Esophagus muscularis mucosa (tissue), 4 donors: ENCODE results near the gene PSD4. TPM values are rescaled to one million over a fixed set of nuclear protein-coding genes. Genes with fewer than 3 reads are reported as not detected.

Experiments used
- DNase-seq: peaks from one replicate; pipeline ENCODE4 v3.0.0-alpha.2; 2017; ENCODE audit errors: extremely low spot score
- H3K27ac ChIP-seq, 4 donors: fragments of 200-600 bp; sonication (generic); replicated peaks in 1 of 4; 1 replicate in 3 of 4; 2 replicates in 1 of 4; pipeline ENCODE4 v1.5.1; 2016 to 2019; ENCODE audit warnings: mild to moderate bottlenecking in 1 of 4
- H3K27me3 ChIP-seq, 4 donors: fragments of 200-600 bp; sonication (generic); one replicate each; pipeline versions ENCODE4 v1.5.1 to v1.6.0; 2016 to 2019
- H3K36me3 ChIP-seq, 4 donors: fragments of 200-600 bp; sonication (generic); one replicate each; pipeline ENCODE4 v1.5.1; 2016 to 2019
- H3K4me1 ChIP-seq, 4 donors: fragments of 200-600 bp; sonication (generic); one replicate each; pipeline ENCODE4 v1.5.1; 2016 to 2019
- H3K4me3 ChIP-seq, 4 donors: fragments of 200-600 bp; sonication (generic); 1 replicate in 2 of 4; 2 replicates in 2 of 4; pipeline ENCODE4 v1.5.1; 2016 to 2019; ENCODE audit warnings: mild to moderate bottlenecking in 4 of 4, moderate library complexity in 1 of 4
- H3K9me3 ChIP-seq, 4 donors: fragments of 200-600 bp; sonication (generic); 1 replicate in 3 of 4; 2 replicates in 1 of 4; pipeline ENCODE4 v1.5.1; 2016 to 2019
- CTCF ChIP-seq, 3 experiments: fragments of 200-600 bp in 2 of 3; fragments of 450-650 bp in 1 of 3; sonication (generic) in 2 of 3; IDR thresholded peaks; one replicate each; pipeline ENCODE4 v1.5.1; 2017 to 2019; ENCODE audit warnings: antibody characterized with exemption in 3 of 3, mild to moderate bottlenecking in 2 of 3, moderate library complexity in 1 of 3
- EP300 ChIP-seq: sonication (generic); formaldehyde crosslinking; IDR thresholded peaks from one replicate; pipeline ENCODE4 v1.6.1; 2017; ENCODE audit warnings: antibody characterized with exemption
- POLR2A ChIP-seq: fragments of 450-650 bp; IDR thresholded peaks from one replicate; pipeline ENCODE4 v1.6.1; 2017; ENCODE audit warnings: antibody characterized with exemption, moderate library complexity, mild to moderate bottlenecking, low read depth
- POLR2AphosphoS5 ChIP-seq, 2 donors: sonication (generic); formaldehyde crosslinking; IDR thresholded peaks; one replicate each; pipeline ENCODE4 v1.6.1; 2017; ENCODE audit warnings: antibody characterized with exemption in 2 of 2
- WGBS: methylation state at CpG from one replicate; pipeline ENCODE4 v1.1.5; 2018; 5-methylcytosine and 5-hydroxymethylcytosine counted together
- intact Hi-C: fragments of 100-400 bp; cut with DNase I; formaldehyde crosslinking; loops from one replicate; pipeline ENCODE4 v1.15.1; 2023
- total RNA-seq, 4 donors: library from RNA; depleted of rRNA; stranded (reverse); fragments of >200 nt; gene quantifications; one replicate each; pipeline versions ENCODE4 v1.1.0 to v1.2.1, GENCODE V29; 2016

The PSD4 gene
- total RNA-seq, 4 donors from 2014 or later: 3.1 to 4.6 (median 3.6) TPM

GRCh38 chr2:113133704-113134598 is 39.8 kb upstream of the PSD4 start:
- 81% methylated on average over 7 of the region's 7 CpGs for WGBS

GRCh38 chr2:113134717-113135116 is 39.1 kb upstream of the PSD4 start:
- no peaks in the 10 kb centered on the region for H3K36me3 ChIP-seq
- intact Hi-C loops: loop anchor here (5.0 kb wide), 1 partner anchor 238 kb away; no protein-coding TSS in a partner anchor
- no peak for DNase-seq
- no peaks in the 10 kb centered on the region for H3K9me3 ChIP-seq
- TF ChIP-seq POLR2AphosphoS5 (IDR thresholded peaks at IDR 0.05) (no peak), CTCF (IDR thresholded peaks at IDR 0.05) (no peak), POLR2A (no peak), EP300 (no peak)
- H3K4me3 ChIP-seq: no peak overlapping the region
- H3K27me3 ChIP-seq: no peaks in the 10 kb centered on the region
- peaks cover 0 to 6% (median 2%) of the 10 kb centered on the region in 4 donors for H3K4me1 ChIP-seq
- no peak overlapping the region for H3K27ac ChIP-seq

More at GRCh38 chr2:113133704-113134598, 39.8 kb upstream of the PSD4 start:
- TF ChIP-seq POLR2AphosphoS5 (IDR thresholded peaks at IDR 0.05) (no peak), EP300 (no peak), CTCF (IDR thresholded peaks at IDR 0.05) (no peak), POLR2A (no peak)
- no peaks in the 10 kb centered on the region for H3K27me3 ChIP-seq
- no peaks in the 10 kb centered on the region for H3K36me3 ChIP-seq
- peaks cover 0 to 6% (median 2%) of the 10 kb centered on the region in 4 donors for H3K4me1 ChIP-seq
- H3K4me3 ChIP-seq: no peak overlapping the region
- H3K9me3 ChIP-seq: no peaks in the 10 kb centered on the region
- DNase-seq: no peak
- H3K27ac ChIP-seq: no peak overlapping the region
- intact Hi-C loops: no loop called here

DNA sequence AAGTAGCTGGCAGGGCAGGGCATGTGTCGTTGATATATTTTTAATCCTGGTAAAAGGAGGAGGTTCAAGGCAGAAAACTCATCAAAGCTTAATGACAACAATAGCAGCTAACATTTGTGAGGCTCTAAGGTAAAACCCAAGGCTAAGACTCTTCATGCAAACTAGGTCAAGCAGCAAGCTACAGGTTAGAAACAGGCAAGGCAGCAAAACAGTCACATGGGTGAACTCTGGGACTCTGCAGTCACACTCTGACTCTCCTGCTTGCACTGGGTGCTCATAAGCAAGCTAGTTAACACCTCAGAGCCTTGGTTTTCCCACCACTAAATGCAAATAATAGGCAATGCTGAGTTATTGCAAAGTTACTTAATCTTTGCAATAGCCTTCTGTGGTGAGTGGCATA is 38.5 kb upstream of the PSD4 start:
- TF ChIP-seq CTCF (IDR thresholded peaks at IDR 0.05): no peak
- no peak for TF ChIP-seq POLR2A
- TF ChIP-seq POLR2AphosphoS5 (IDR thresholded peaks at IDR 0.05): no peak
- no peak for TF ChIP-seq EP300
- Histone ChIP-seq H3K36me3 (no peaks in the 10 kb centered on the region), H3K4me3 (no peak overlapping the region), H3K4me1 (peaks cover 0 to 6% (median 2%) of the 10 kb centered on the region in 4 donors), H3K9me3 (no peaks in the 10 kb centered on the region), H3K27ac (no peak overlapping the region), H3K27me3 (no peaks in the 10 kb centered on the region)
- 73% methylated on average over 1 of the region's 1 CpG for WGBS
- intact Hi-C loops: loop anchor here (5.0 kb wide), 1 partner anchor 237 kb away; no protein-coding TSS in a partner anchor
- DNase-seq: no peak

GRCh38 chr2:113136828-113137775 is 36.7 kb upstream of the PSD4 start:
- Histone ChIP-seq H3K27ac (no peak overlapping the region), H3K36me3 (no peaks in the 10 kb centered on the region), H3K4me1 (peaks cover 0 to 6% (median 2%) of the 10 kb centered on the region in 4 donors), H3K9me3 (no peaks in the 10 kb centered on the region), H3K4me3 (no peak overlapping the region), H3K27me3 (no peaks in the 10 kb centered on the region)
- intact Hi-C loops: loop anchor here (5.0 kb wide), 1 partner anchor 235 kb away; no protein-coding TSS in a partner anchor
- no peak for DNase-seq
- WGBS: 51% methylated on average over 8 of the region's 8 CpGs
- no peak for TF ChIP-seq POLR2AphosphoS5 (IDR thresholded peaks at IDR 0.05)
- peak; percentile 39 to 52 (median 46) for TF ChIP-seq CTCF (IDR thresholded peaks at IDR 0.05)
- no peak for TF ChIP-seq POLR2A
- no peak for TF ChIP-seq EP300
